ENCODE measurements around the gene STXBP6. TPM values are rescaled to one million over a fixed set of nuclear protein-coding genes. Genes with fewer than 3 reads are reported as not detected.

STXBP6 gene
- total RNA-seq, 1 experiment from 2014 or later: 0.27 TPM

DNA sequence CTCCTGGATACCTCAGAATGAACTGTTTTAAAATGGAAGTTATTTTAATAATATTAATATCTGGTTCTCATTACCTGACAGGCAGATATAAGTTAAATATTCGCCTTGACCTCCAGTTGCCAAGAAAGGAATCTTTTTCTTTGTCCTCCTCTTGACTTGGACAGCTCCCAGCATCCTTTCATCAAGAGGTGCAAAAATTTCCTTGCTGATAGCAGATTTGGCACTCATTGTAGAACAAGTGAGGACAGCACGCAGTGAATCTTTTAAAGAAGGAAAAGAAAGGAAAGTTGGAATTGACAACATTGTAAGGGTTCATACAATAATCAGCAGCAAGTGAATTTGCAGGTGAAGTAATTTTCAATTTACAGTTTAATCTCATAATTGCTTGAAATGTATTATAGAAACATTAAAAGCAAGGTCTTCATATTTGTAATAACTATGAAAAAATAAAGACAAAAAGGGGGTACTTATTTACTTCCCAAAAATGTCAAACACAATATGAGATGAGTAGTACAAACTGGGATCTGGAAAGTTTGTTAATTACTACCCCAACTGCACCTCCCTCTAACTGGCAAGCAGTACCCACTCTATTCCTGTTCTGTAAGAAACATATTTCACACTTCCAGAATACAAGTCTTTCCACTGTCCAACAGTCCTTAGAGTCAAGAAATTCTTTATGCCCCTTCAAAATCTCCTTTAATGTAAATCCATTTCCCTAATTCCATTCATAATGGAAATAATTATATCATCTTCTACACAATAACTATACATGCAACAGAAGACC, 75.2 kb downstream of the STXBP6 start:
- Histone ChIP-seq H3K27ac (ENCODE audit: low read depth, low read length) (no peak overlapping the region), H3K9me3 (ENCODE audit: control insufficient read depth in 1 of 2, insufficient read depth in 1 of 2, low read depth in 1 of 2, low read length in 2 of 2) (peaks cover 3 to 7% of the 10 kb centered on the region in 2 experiments; a peak in 2 of 4 replicates), H3K27me3 (ENCODE audit: insufficient read depth, low read length) (no peaks in the 10 kb centered on the region), H3K4me3 (replicated peaks in 1 of 2; ENCODE audit: low read depth in 1 of 2, low read length in 2 of 2) (no peak overlapping the region), H3K4me1 (ENCODE audit: control insufficient read depth in 1 of 2, insufficient read depth in 2 of 2, low read length in 2 of 2) (no peaks in the 10 kb centered on the region), H3K36me3 (ENCODE audit: control insufficient read depth in 1 of 2, insufficient read depth in 2 of 2, low read length in 2 of 2) (no peaks in the 10 kb centered on the region), H3K79me2 (ENCODE audit: insufficient read depth, low read length) (no peaks in the 10 kb centered on the region), H3K9me2 (ENCODE audit: insufficient read depth) (no peaks in the 10 kb centered on the region), H4K20me1 (ENCODE audit: insufficient read depth) (no peaks in the 10 kb centered on the region), H3K4me2 (ENCODE audit: low read length) (no peak overlapping the region), H3K9ac (ENCODE audit: low read length) (no peak overlapping the region), H2AFZ (ENCODE audit: low read depth, low read length, poor library complexity, severe bottlenecking) (no peak overlapping the region)
- no peak for DNase-seq (ENCODE audit: low read depth, low spot score)
- TF ChIP-seq, protein P1, sequence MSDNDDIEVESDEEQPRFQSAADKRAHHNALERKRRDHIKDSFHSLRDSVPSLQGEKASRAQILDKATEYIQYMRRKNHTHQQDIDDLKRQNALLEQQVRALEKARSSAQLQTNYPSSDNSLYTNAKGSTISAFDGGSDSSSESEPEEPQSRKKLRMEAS (IDR thresholded peaks at IDR 0.05): no peak
- TF ChIP-seq ZNF274 (IDR thresholded peaks at IDR 0.05; ENCODE audit: low read depth, low read length): no peak
- TF ChIP-seq RAD21 (IDR thresholded peaks at IDR 0.05; ENCODE audit: low read depth): no peak
- no peak for TF ChIP-seq FOSL1 (IDR thresholded peaks at IDR 0.05; ENCODE audit: low read depth)
- TF ChIP-seq EZH2 (IDR thresholded peaks at IDR 0.05): no peak
- no peak for TF ChIP-seq CEBPB (IDR thresholded peaks at IDR 0.05; ENCODE audit: low read depth)
- no peak for TF ChIP-seq EGR1 (IDR thresholded peaks at IDR 0.05; ENCODE audit: low read depth)
- TF ChIP-seq, protein P2, sequence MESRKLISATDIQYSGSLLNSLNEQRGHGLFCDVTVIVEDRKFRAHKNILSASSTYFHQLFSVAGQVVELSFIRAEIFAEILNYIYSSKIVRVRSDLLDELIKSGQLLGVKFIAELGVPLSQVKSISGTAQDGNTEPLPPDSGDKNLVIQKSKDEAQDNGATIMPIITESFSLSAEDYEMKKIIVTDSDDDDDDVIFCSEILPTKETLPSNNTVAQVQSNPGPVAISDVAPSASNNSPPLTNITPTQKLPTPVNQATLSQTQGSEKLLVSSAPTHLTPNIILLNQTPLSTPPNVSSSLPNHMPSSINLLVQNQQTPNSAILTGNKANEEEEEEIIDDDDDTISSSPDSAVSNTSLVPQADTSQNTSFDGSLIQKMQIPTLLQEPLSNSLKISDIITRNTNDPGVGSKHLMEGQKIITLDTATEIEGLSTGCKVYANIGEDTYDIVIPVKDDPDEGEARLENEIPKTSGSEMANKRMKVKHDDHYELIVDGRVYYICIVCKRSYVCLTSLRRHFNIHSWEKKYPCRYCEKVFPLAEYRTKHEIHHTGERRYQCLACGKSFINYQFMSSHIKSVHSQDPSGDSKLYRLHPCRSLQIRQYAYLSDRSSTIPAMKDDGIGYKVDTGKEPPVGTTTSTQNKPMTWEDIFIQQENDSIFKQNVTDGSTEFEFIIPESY (IDR thresholded peaks at IDR 0.05; ENCODE audit: extremely low read depth, insufficient replicate concordance, low read length): no peak
- TF ChIP-seq TCF7L2 (IDR thresholded peaks at IDR 0.05; ENCODE audit: borderline replicate concordance, extremely low read depth, insufficient read depth, insufficient read length): no peak
- no peak for TF ChIP-seq ELF1 (IDR thresholded peaks at IDR 0.05; ENCODE audit: borderline replicate concordance, low read depth)
- no peak for TF ChIP-seq JUND (IDR thresholded peaks at IDR 0.05)
- no peak for TF ChIP-seq ZFX (IDR thresholded peaks at IDR 0.05)
- no peak for TF ChIP-seq SRF (IDR thresholded peaks at IDR 0.05; ENCODE audit: low read depth)
- TF ChIP-seq, protein P3, sequence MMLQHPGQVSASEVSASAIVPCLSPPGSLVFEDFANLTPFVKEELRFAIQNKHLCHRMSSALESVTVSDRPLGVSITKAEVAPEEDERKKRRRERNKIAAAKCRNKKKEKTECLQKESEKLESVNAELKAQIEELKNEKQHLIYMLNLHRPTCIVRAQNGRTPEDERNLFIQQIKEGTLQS (IDR thresholded peaks at IDR 0.05): no peak
- ATAC-seq: no peak
- ChIA-PET RAD21 (ENCODE audit: low non-redundant PET in 1 of 2, low total read pairs in 2 of 2, uncharacterized antibody in 2 of 2, unreplicated experiment in 2 of 2) (no interaction called here), CTCF (no interaction called here), POLR2A (no interaction called here)
- intact Hi-C loops (cut with micrococcal nuclease): no loop called here
- no TSS peak for BruUV-seq (replicated peaks)

Measured in HCT116 (cell line).